Muscle layer of duodenum (tissue), 2 donors: ENCODE results near the gene CFAP90.

ENCODE experiments used
- H3K27ac ChIP-seq: one replicate; pipeline ENCODE4 v1.7.0; 2013; ENCODE audit warnings: mild to moderate bottlenecking, low read length
- H3K27me3 ChIP-seq: one replicate; pipeline ENCODE4 v1.7.0; 2013; ENCODE audit warnings: low read depth, mild to moderate bottlenecking, control low read depth, low read length
- H3K36me3 ChIP-seq, 2 donors: one replicate each; pipeline ENCODE4 v1.7.0; 2013; ENCODE audit warnings: low read length in 2 of 2, control low read depth in 1 of 2, mild to moderate bottlenecking in 1 of 2; ENCODE audit not compliant: insufficient read depth in 2 of 2, control insufficient read depth in 1 of 2
- H3K4me1 ChIP-seq, 2 donors: one replicate each; pipeline ENCODE4 v1.7.0; 2013; ENCODE audit warnings: low read length in 2 of 2, mild to moderate bottlenecking in 2 of 2, control low read depth in 1 of 2, moderate library complexity in 1 of 2; ENCODE audit not compliant: insufficient read depth in 2 of 2, control insufficient read depth in 1 of 2
- H3K4me3 ChIP-seq, 2 donors: one replicate each; pipeline ENCODE4 v1.7.0; 2013; ENCODE audit warnings: low read length in 2 of 2, low read depth in 1 of 2, mild to moderate bottlenecking in 1 of 2
- H3K9me3 ChIP-seq, 2 donors: one replicate each; pipeline ENCODE4 v1.7.0; 2013; ENCODE audit warnings: low read length in 2 of 2, control low read depth in 1 of 2, mild to moderate bottlenecking in 1 of 2; ENCODE audit not compliant: control insufficient read depth in 1 of 2
- donor health status: healthy.

CFAP90 gene

DNA sequence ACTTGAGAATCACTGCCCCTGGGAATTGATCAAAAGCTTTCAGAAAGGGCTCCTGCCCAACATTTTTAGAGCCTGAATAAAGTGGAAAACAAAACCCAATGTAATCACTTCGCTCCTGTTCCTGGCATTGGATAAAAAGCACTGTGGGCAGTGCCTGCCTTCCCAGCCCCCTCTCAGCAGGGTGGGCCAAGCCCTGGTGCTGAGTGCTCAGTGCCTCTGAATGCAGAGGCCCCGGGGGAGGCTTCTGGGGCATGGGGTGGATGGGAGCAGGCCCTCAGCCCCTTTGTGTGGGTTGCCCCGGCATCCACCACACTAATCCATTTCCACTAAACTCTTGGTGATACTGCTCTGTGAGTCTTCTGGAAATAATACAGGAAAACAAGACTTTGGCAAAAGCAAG lies 55.6 kb downstream of the CFAP90 start:
- no peak overlapping the region for H3K27ac ChIP-seq
- H3K4me3 ChIP-seq: no peak overlapping the region
- H3K36me3 ChIP-seq: no peaks in the 10 kb centered on the region
- H3K27me3 ChIP-seq: no peaks in the 10 kb centered on the region
- no peaks in the 10 kb centered on the region for H3K4me1 ChIP-seq
- H3K9me3 ChIP-seq: no peaks in the 10 kb centered on the region

- H3K27ac ChIP-seq: no peak overlapping the region
- no peaks in the 10 kb centered on the region for H3K4me1 ChIP-seq
- no peak overlapping the region for H3K4me3 ChIP-seq
- H3K36me3 ChIP-seq: no peaks in the 10 kb centered on the region
- no peaks in the 10 kb centered on the region for H3K27me3 ChIP-seq
- H3K9me3 ChIP-seq: no peaks in the 10 kb centered on the region
Measured at GRCh38 chr5:7794823-7795222, 56.1 kb downstream of the CFAP90 start.

- no peak overlapping the region for H3K4me3 ChIP-seq
- no peaks in the 10 kb centered on the region for H3K36me3 ChIP-seq
- H3K27me3 ChIP-seq: no peaks in the 10 kb centered on the region
- no peak overlapping the region for H3K27ac ChIP-seq
- H3K4me1 ChIP-seq: no peaks in the 10 kb centered on the region
- H3K9me3 ChIP-seq: no peaks in the 10 kb centered on the region
Measured at GRCh38 chr5:7794311-7794710, 56.6 kb downstream of the CFAP90 start.

DNA sequence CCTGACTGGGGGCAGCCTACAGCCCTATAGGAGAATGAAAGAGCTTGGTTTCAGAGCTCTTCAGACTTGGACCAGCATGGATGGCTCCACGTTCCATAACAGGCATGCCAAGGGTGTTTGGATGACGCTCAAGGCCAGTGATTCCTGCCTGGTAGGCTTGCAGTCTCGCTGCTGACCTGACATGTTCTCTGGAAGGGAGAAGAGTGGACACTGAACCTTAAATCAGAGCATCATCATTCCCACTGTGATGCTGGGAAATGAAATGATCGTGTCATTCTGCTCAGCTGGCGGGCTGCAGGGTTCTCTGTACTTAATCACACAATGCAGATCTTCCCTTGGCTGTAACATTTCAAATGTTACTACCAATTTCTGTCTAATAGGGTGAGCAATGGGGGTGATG lies 57.0 kb downstream of the CFAP90 start:
- H3K36me3 ChIP-seq: no peaks in the 10 kb centered on the region
- H3K27ac ChIP-seq: no peak overlapping the region
- H3K27me3 ChIP-seq: no peaks in the 10 kb centered on the region

DNA sequence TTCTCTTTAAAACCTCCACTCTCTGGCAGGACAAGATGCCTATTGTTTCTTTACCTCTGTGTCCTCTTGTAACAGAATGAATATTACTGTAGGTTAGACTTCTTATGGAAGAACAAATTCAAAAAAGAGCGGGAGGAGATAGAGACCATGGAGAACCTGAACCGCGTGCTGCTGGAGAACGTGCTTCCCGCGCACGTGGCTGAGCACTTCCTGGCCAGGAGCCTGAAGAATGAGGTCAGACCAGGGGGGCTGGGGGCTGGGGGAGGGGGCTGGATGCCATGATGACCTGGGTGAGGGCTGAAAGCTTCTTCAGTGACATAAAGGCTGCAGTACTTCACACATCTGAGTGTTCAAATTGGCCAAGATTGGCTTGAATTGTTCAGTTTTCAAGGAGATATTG lies 61.4 kb downstream of the CFAP90 start:
- Histone ChIP-seq H3K9me3 (no peaks in the 10 kb centered on the region), H3K27me3 (no peaks in the 10 kb centered on the region), H3K4me3 (no peak overlapping the region), H3K4me1 (no peaks in the 10 kb centered on the region), H3K27ac (no peak overlapping the region), H3K36me3 (no peaks in the 10 kb centered on the region)

More for the DNA sequence above, 57.0 kb downstream of the CFAP90 start:
- no peaks in the 10 kb centered on the region for H3K9me3 ChIP-seq
- no peaks in the 10 kb centered on the region for H3K4me1 ChIP-seq
- H3K4me3 ChIP-seq: no peak overlapping the region

DNA sequence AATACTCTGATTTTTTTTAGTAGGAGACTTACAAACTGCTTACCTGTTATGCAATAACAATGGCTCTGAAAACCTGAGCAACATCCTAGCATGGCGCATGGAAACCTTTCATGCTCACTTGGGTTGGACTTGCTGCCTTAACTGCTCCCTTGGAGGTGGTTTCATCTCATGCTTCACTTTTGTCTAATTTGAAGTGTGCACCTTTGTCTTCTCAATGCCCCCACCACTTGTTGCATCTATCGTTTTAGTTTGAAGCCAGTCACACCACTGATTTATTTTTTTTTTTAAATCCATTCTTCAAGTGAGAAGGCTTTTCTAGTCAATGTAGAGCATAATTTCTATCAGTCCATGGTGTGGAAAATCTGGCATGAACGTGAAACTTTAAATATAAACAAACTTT lies 63.2 kb downstream of the CFAP90 start:
- Histone ChIP-seq H3K4me3 (no peak overlapping the region), H3K36me3 (no peaks in the 10 kb centered on the region), H3K9me3 (no peaks in the 10 kb centered on the region), H3K27me3 (no peaks in the 10 kb centered on the region), H3K4me1 (no peaks in the 10 kb centered on the region), H3K27ac (no peak overlapping the region)

- Histone ChIP-seq H3K36me3 (no peaks in the 10 kb centered on the region), H3K4me1 (no peaks in the 10 kb centered on the region), H3K9me3 (no peaks in the 10 kb centered on the region), H3K27ac (no peak overlapping the region), H3K4me3 (no peak overlapping the region), H3K27me3 (no peaks in the 10 kb centered on the region)
Measured at GRCh38 chr5:7784683-7785380, 66.1 kb downstream of the CFAP90 start.

DNA sequence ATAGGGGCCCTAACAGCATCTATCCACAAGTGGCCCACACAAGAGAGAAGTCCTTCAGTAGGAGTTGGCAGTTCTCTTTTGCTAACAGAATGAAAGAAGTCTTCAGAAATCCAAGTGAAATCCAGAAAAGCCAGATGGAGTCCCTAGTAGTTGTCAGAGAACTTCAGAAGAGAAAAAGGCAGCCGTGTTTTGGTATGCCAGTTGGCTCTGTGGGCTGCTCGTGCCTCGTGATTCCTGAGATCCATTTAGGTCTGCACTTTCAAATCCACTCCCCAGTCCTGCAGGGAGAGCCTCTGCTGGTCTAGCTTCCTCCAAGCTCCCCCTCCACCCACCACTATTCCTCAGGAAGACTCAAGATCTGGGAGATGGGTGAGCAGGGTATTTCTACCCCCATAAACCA lies 69.0 kb downstream of the CFAP90 start:
- Histone ChIP-seq H3K4me3 (no peak overlapping the region), H3K4me1 (no peaks in the 10 kb centered on the region), H3K27me3 (no peaks in the 10 kb centered on the region), H3K27ac (no peak overlapping the region), H3K36me3 (no peaks in the 10 kb centered on the region), H3K9me3 (no peaks in the 10 kb centered on the region)
